K562 (cell line): ENCODE data around the gene ZMYND19.

Experiments used
- ARID1B ChIP-seq: fragments of 450-650 bp; IDR thresholded peaks from 2 replicates; pipeline ENCODE4 v1.6.1; 2016; ENCODE audit warnings: antibody characterized with exemption, mild to moderate bottlenecking, inconsistent platforms
- CBX5 ChIP-seq: IDR thresholded peaks from 2 replicates; pipeline ENCODE4 v1.6.1; 2014; ENCODE audit warnings: low read depth, borderline replicate concordance
- COPS2 ChIP-seq: fragments of 450-650 bp; conservative IDR thresholded peaks from 2 replicates; pipeline ENCODE4 v1.6.1; 2016; ENCODE audit warnings: mild to moderate bottlenecking, moderate library complexity
- EZH2 ChIP-seq: IDR thresholded peaks from 2 replicates; pipeline ENCODE4 v1.6.1; 2012; ENCODE audit warnings: low read depth, mild to moderate bottlenecking, inconsistent platforms, low read length, borderline replicate concordance
- KAT7 ChIP-seq: sonication (generic); formaldehyde crosslinking; IDR thresholded peaks from 2 replicates; pipeline ENCODE4 v1.8.0; 2022; ENCODE audit warnings: missing genetic modification reagents, mild to moderate bottlenecking, borderline replicate concordance
- ZNF184 ChIP-seq: sonication (generic); formaldehyde crosslinking; IDR thresholded peaks from 2 replicates; pipeline ENCODE4 v1.5.0; 2020; ENCODE audit warnings: missing genetic modification reagents
- ZNF282 ChIP-seq: sonication (generic); formaldehyde crosslinking; IDR thresholded peaks from 2 replicates; pipeline ENCODE4 v1.8.1; 2023; ENCODE audit warnings: missing genetic modification reagents
- TF ChIP-seq, protein P1 (sequence below): sonication (generic); formaldehyde crosslinking; IDR thresholded peaks from 2 replicates; pipeline ENCODE4 v1.9.0; 2022; ENCODE audit warnings: mild to moderate bottlenecking, missing genetic modification reagents
- TF ChIP-seq, protein P2 (sequence below): fragments of 250-450 bp; sonication (Bioruptor Pico); IDR thresholded peaks from 2 replicates; pipeline ENCODE4 v1.5.0; 2020; ENCODE audit warnings: mild to moderate bottlenecking
- TF ChIP-seq, protein P3 (sequence below), 3 experiments: IDR thresholded peaks in 2 of 3; conservative IDR thresholded peaks in 1 of 3; 2 replicates each; pipeline ENCODE4 v1.5.1; 2011 to 2012; ENCODE audit warnings: low read length in 3 of 3, mild to moderate bottlenecking in 3 of 3, control low read depth in 2 of 3, improper control_type of control experiment in 1 of 3, inconsistent platforms in 1 of 3, low read depth in 1 of 3, mixed read lengths in 1 of 3, moderate library complexity in 1 of 3; ENCODE audit not compliant: insufficient read depth in 2 of 3

DNA sequence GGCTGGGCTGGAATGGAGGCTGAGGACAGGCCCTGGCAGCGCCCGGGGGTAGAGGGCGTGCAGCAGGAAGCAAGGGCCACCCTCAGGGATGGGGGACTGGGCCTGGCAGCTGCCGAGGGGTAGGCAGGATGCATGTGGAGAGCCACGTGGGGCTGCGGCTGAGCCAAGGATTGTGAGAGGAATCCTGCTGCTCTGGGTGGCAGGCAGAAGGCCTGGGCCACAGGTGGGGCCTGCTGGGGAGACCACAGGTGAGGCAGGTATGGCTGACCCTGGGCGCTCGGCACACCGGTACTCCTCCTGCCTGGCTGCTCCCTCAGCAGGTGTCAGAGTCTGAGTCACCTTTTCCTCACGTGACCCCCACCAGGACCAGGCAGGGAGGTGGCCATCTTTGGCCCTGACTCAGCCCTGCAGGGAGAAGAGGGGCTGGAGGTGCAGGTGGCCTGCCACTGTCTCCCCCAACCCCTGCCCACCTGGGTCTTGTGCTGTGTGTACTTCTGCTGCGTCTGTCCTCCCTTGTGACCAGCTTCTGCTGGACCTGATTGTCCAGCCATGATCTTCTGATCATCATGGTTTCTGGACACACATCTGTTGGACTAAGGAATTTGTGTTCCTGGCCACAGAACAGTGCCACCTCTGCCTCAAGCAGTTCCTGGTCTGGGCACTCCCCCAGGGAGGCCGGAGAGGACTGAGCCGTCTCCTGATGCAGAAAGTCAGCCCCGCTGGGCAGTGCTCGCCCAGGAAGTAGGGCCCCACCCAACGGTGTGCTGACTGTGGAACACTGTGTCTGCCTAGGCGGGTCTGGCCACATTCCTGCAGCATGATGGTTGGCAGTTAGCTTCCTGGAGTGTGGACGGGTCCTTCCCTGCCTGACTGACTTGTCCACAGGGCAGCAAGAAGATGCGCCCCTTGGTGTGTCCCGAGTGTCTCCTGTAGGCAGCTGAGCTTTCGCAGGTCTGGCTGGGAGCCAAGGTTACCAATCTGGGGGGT lies 21.6 kb upstream of the ZMYND19 start:
- TF ChIP-seq, protein P1, sequence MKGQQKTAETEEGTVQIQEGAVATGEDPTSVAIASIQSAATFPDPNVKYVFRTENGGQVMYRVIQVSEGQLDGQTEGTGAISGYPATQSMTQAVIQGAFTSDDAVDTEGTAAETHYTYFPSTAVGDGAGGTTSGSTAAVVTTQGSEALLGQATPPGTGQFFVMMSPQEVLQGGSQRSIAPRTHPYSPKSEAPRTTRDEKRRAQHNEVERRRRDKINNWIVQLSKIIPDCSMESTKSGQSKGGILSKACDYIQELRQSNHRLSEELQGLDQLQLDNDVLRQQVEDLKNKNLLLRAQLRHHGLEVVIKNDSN: peak; percentile 94
- TF ChIP-seq, protein P2, sequence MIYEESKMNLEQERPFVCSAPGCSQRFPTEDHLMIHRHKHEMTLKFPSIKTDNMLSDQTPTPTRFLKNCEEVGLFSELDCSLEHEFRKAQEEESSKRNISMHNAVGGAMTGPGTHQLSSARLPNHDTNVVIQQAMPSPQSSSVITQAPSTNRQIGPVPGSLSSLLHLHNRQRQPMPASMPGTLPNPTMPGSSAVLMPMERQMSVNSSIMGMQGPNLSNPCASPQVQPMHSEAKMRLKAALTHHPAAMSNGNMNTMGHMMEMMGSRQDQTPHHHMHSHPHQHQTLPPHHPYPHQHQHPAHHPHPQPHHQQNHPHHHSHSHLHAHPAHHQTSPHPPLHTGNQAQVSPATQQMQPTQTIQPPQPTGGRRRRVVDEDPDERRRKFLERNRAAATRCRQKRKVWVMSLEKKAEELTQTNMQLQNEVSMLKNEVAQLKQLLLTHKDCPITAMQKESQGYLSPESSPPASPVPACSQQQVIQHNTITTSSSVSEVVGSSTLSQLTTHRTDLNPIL (CRISPR knock-in tag): no peak
- TF ChIP-seq, protein P3, sequence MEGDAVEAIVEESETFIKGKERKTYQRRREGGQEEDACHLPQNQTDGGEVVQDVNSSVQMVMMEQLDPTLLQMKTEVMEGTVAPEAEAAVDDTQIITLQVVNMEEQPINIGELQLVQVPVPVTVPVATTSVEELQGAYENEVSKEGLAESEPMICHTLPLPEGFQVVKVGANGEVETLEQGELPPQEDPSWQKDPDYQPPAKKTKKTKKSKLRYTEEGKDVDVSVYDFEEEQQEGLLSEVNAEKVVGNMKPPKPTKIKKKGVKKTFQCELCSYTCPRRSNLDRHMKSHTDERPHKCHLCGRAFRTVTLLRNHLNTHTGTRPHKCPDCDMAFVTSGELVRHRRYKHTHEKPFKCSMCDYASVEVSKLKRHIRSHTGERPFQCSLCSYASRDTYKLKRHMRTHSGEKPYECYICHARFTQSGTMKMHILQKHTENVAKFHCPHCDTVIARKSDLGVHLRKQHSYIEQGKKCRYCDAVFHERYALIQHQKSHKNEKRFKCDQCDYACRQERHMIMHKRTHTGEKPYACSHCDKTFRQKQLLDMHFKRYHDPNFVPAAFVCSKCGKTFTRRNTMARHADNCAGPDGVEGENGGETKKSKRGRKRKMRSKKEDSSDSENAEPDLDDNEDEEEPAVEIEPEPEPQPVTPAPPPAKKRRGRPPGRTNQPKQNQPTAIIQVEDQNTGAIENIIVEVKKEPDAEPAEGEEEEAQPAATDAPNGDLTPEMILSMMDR (IDR thresholded peaks at IDR 0.05 in 2 of 3, conservative IDR thresholded peaks at IDR 0.05 in 1 of 3; ENCODE audit: insufficient read depth in 2 of 3, low read depth in 1 of 3, low read length in 3 of 3): no peak
- TF ChIP-seq KAT7 (CRISPR knock-in tag): no peak
- no peak for TF ChIP-seq ZNF282
- no peak for TF ChIP-seq COPS2
- no peak for TF ChIP-seq CBX5
- no peak for TF ChIP-seq EZH2
- TF ChIP-seq ARID1B: no peak
- TF ChIP-seq ZNF184 (CRISPR knock-in tag): no peak
